NCI-H1092 treated with DMSO at 0.1 percent for 48 hours (cell line): Measurements from ENCODE around the gene RRP15.
A peak's percentile ranks its signal among the peaks of the same experiment; 100 is the strongest.

Source experiments
- DNase-seq: peaks from one replicate; lab custom pipeline; 2025; lab: John Stamatoyannopoulos, UW

RRP15 gene

DNA sequence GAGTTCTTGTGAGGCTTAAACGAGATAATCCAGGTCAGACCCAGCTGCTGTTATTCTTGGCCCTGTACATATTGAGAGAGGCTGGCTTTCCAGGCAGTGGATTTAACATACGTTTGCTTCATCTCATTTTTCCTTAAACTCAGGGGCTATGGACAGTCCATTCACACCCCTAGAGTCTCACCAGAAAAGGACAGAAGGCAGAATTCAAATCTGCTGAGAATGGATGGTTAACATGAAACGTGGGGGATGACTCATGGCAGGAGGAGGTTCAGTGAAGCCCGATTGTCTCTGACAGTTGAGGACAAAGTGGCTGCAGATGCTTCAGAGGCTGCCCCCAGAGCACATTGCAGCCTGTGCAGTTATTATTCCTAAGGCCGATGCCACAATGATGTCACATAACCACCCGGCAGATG lies 99.5 kb downstream of the RRP15 start:
- peak; percentile 42 for DNase-seq
